ENCODE measurements around the gene PPP2R1A.

Gene PPP2R1A

GRCh38 chr19:52189735-52190486 is at the start of gene PPP2R1A:
TSS of gene PPP2R1A (plus strand) at chr19:52190052. CDS start at chr19:52190097, 45 bp downstream.
- peak; percentile 93 to 94 for ATAC-seq

- no peak for ATAC-seq
Observed at GRCh38 chr19:52141203-52141602, 48.6 kb upstream of the PPP2R1A start.

DNA sequence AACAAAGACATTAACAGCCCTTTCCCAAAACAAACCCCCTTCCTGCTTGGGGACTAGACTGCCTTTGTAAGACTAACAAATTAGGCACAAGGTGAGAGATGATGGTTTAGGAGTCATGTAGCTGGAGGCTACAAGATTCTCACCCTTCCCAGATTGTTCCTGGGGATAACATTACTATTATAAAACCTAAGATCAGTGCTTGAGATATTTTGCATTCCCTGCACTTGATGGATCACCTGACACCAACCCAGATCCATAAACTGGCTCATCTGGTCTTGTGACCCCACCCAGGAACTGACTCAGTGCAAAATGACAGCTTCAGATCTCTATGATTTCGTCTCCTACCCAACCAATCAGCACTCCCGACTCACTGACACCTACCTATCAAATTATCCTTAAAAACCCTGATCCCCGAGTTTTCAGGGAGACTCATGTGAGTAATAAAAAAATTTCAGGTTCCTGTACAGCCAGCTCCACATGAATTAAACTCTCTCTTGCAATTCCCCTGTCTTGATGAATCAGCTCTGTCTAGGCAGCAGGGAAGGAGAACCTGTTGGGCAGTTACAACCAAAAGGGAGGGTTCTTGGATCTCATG is 47.8 kb upstream of the PPP2R1A start:
- ATAC-seq = no peak

DNA sequence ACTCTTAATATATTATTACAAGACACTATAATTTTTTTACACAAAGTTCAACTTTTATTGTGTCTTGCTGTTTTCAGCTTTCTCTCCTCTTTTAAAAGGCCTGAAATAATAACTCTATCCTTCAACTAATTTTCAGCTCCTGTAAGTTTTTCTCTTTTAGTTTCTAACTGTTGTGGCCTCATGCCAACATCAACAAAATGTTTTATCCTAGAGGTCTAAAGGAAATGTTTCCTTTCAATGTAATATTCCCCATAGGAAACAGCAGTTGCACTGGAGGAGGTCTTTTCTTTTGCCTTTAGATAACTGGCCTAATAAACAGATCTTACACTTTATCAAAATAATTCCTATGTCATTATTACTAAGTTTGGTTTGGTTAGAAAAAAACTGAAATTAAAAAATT is 41.6 kb upstream of the PPP2R1A start:
- no peak for ATAC-seq

- no peak for ATAC-seq
Observed at GRCh38 chr19:52155596-52156359, 34.1 kb upstream of the PPP2R1A start.

DNA sequence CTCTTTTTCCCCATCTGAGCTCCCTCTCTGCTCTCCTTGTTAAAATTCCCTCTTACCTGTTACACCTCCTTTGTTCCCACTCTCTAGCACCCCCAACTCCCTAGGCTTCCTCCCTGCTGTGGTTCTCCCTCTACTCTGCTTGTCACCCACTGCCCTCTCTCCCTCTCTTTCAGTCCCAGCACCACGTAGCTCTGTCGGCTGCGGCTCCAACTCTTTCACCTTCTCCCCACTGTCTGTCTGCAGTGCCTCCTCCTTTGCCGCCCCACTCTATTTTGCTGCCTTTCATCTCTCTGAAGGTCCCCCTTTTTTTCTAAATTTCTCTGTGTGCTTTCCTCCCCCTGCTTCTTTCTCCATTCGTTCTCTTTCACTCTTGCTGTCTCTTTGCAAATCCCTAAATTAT is 19.5 kb upstream of the PPP2R1A start:
- no peak for ATAC-seq

DNA sequence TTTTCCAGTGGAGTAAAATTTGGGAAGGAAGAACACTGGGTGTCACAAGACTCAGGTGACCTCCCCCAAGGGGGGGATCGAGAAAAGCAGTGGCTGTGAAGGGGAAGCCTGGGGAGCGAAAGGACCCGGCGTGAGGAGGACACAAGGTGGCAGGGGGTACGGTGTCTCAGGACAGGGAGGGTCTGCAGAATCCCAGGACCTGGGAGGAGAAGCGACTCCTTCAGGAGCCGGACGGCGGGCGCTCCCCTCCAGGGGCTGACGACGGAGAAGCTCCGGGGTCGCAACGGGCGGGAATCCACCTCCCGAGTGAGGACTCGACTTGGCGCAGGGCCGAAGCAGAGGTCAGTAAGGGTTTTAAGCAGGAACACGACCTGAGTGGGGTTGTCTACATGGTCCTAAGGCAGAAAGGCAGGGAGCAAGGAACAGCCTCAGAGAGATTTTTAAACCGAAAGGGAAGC is 19.0 kb upstream of the PPP2R1A start:
- ATAC-seq = peak in 1 of 2 donors; percentile 26

DNA sequence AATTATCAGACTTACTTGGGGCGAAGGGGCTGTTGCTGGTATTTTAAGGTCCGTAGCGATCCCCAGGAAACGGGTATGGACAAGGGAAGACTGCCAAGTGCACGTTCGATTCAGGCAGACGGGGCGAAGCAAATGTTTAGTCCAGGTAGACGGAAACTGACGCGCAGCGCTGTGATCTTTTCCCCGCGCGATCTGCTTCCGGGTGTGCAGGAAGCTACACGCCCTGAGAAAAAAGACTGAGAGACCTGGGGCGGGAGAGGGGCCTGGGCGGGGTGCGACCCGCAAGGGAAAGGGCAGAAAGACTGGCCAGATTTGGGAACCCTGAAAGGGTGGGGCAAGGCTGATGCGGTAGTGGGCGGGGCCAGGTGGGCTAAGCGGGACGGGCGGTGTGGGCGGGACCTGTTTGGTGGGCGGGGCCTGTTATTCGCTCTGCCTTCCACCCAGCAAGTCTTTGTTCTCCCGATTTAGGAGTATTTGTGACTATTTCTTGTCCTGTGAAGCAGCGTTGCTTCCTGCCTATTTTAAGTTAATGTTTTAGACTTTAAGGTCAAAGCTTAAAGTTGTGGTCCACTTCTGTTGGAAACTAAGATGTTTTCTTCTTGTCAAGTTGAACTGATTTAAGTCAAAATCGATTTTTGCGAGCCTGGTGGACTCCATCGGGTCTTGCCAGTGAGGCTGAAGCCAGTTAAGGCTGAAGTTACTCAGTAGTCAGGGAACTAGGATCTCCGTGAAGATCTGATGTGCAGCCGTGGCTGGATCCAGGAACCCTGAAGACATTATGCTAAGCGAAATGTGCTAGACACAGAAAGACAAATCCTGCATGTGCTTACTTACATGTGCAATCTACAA is 18.3 kb upstream of the PPP2R1A start, which contains the start of gene ZNF836:
Gene ZNF836 (minus strand): TSS at position 301 of the 849 bp plus-strand sequence. CDS start 3,549 bp downstream, outside the sequence.
- peak; percentile 89 to 90 for ATAC-seq

DNA sequence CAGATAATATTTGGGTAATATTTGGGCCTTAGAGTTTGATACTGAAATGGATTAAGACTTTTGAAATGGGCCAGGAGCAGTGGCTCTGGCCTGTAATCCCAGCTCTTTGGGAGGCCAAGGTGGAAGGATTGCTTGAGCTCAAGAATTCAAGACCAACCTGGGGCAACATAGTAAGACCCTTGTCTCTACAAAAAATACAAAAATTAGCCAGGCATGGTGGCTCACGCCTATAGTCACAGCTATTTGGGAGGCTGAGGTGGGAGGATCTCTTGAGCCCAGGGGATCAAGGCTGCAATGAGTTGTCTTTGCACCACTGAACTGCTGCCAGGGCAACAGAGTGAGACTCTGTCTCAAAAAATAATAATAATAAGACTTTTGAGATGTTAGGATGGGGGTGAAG is 17.5 kb upstream of the PPP2R1A start:
- ATAC-seq = no peak

DNA sequence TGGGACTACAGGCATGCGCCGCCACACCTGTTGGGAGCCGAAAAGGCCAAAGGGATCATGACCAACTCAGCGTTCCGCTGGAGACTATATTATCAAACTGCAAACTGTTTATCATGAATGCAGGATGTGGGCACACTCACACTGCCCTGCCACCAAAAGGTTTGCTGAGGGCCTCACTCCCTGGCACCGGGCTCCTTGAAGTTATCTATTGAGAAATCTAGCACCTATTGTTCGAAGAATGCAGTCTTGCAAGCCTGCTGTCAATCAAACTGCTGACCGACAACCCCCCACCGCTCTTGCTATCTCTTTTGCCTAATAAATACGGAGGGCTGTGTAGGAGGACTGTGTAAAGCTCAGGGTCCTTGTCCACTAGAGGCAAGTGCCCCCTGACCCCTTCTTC is 13.3 kb upstream of the PPP2R1A start:
- no peak for ATAC-seq

- ATAC-seq = no peak
Observed at GRCh38 chr19:52187407-52187806, 2.4 kb upstream of the PPP2R1A start.

- no peak for ATAC-seq
Observed at GRCh38 chr19:52188822-52189734, 774 bp upstream of the PPP2R1A start.

DNA sequence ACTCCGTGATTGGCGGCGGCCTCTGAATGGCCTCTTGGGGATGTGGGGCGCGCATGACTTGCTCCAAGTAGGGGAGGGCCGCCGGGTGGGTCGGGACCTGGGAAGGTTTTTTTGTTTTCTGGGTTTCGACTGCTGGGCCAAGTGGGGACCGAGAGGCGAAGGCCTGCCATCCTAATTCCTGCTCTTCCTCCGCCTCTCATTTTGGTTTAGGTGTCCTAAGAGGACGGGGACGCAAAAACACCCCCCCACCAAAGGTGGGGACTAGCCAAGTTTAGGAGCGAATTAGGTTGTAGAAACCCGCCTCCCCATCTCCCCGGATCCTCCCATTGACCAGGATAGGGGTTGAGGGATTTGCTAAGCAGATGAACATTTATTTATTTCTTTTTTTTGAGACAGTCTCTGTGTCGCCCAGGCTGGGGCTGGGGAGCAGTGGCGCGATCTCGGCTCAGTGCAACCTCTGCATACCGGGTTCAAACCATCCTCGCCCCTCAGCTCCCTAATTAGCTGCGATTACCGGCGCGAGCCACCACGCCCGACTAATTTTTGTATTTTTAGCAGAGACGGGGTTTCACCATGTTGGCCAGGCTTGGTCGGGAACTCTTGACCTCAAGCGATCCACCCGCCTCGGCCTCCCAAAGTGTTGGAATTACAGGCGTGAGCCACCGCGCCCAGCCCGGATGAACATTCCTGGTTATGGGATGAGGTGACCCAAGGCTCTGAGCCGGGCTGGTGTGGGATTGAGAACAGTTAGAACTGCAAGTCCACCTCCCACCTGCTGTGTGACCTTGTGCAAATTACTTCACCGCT is 838 bp downstream of the PPP2R1A start:
- ATAC-seq = no peak

DNA sequence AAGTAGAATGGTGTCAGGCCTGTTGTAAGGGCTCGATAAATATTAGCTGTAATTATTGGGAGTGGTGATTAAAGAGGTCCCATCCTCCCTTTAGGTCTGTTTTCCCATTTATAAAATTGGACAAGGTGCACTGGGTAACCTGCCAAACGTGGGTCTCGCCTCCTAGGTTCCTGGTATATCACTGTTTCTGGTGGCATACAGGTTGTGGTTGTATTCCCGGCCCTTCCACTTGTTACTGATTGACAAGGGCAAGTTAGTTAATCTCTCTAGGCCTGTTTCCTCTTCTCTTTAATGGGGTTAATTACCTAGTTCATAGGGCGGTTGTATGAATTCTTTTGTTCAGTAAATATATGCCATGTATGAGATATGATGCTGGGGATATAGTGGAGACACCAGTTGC is 1.5 kb downstream of the PPP2R1A start:
- no peak for ATAC-seq

DNA sequence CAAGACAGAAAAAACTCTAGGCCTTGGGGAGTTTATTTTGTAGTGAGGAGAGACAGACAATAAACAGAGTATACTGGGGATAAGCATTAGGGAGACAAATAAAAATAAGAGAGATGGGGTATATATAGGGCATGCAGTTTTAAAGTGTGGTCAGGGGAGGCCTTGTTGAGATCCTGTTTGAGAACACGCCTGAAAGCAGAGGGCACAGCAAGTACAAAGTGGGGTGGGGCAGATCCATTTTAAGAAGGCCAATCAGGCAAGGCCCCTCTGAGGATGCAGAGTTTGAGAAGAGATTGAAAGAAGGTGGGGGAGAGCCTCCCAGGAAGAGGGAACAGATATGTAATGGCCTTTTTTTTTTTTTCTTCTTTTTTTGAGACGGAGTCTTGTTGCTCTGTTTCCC is 2.1 kb downstream of the PPP2R1A start:
- no peak for ATAC-seq

DNA sequence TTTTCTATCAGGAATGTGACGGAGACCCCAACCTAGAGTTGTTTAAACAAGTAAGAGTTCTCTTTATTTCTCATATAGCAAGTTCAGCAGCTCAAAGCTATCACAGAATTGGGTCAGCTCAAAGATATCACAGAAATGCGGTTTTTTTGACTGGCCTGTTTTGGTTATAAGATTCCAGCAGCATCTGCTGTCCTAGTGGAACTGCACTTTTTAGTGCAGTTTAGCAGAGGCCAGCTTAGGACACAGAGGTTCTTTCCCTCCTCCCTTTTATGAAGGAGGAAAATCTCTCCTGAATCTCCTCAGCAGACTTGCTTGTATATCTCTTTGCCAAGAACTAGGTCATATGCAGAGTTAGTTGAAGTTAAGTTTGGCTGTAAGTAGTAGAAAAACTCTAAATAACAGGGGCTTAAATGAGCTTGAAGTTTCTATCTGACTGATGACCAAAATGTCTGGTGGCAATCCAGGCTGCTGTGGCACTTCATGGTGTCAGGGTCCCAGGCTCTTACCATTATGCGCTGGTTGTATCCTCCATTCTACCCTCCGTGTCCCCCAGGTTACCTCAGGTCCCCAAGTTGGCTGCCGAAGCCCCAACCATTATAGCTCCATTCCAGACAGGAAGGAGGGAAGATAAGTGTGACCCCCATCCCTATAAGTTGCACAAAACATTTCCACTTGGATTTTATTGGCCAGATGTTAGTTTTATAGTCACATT is 6.6 kb downstream of the PPP2R1A start:
- ATAC-seq = no peak

DNA sequence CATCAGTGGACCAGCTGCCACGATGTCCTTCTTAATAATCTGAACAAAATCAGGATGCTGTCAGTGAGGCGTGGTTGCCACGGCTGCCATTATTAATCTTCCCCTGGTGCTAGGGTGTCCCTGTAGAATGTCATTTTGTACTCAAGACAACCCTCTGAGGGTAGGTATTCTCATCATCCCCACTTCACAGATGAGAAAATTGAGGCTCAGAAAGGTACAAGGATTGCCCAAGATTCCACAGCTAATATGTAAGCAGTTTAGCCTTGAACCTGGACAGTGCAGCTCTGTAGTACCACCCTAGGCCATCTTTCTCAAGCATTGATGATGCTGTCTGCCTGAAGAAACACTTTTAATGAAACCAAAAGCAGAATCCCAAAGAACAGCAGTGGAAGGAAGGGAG is 8.1 kb downstream of the PPP2R1A start:
- ATAC-seq = no peak

DNA sequence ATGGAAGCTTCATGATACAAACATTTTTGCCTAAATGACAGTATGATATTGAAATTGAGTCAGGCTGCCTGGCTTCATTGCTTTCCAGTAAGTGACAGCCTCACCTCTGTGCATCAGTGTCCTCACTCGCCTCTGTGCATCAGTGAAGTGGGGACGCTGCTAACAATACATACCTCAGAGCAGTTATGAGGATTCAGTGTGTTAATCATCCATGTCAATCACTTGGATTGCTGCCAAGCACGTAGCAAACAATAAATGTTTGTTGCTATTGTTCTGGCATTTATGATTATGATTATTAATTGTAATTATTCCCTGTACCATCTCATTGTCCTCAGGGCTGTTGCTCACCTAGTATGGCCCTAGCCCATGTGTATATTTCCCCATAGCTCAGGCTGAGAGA is 8.8 kb downstream of the PPP2R1A start:
- no peak for ATAC-seq

DNA sequence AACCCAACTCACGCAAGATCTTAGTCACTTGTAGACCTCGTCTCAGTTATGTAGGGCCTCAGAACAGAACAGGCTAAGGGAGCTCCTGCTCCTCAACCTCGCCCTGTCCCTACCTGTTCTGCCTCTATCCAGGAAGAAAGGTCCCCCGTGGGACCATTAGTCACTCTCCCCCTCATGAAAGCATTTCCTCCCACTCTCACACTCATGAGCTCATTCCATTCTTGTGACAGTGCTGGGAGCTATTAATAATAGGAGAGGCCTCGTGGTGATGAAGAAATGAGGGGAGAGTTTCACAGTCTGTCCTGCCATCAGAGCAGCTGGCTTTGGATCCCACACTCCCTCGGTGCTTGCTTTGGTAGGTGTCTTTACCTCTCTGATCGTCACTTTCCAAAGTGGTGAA is 10.2 kb downstream of the PPP2R1A start:
- no peak for ATAC-seq

All from activated CD4-positive, CD25-positive, alpha-beta regulatory T cell treated with anti-CD3 and anti-CD28 coated beads, Interleukin-2, amount 50 U/mL, for 24 hours (primary cell).